ENCODE results near the gene PCLO. TPM values are rescaled to one million over a fixed set of nuclear protein-coding genes. Genes with fewer than 3 reads are reported as not detected.

The PCLO gene
- polyA plus RNA-seq, 3 donors, result not detected

DNA sequence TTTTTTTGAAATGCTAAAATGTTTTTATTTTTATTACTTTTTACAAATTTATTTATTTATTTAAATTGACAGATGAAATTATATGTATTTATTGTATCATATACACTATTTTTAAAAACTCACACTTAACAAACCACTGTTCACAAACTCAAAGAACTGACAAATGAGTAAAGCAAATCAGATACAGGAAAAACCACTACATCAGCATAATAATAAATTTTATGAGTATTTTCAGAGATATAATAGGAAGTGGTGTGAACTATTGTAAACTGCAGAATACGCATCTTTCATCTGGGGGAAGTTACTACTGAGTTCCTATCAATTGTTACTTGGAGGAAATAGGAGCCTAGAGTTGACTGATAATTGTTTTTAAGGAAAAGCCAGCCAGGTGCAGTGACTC lies 150.7 kb downstream of the PCLO start:
- Mint-ChIP-seq H3K9me3 (peaks cover 0 to 3% (median 0%) of the 10 kb centered on the region in 7 donors), H3K4me3 (no peak overlapping the region), H3K27me3 (ENCODE audit: low read depth in 3 of 3) (no peaks in the 10 kb centered on the region), H3K4me1 (no peaks in the 10 kb centered on the region), H3K36me3 (no peaks in the 10 kb centered on the region), H3K27ac (no peak overlapping the region)
- Histone ChIP-seq H2AFZ (ENCODE audit: insufficient read depth, low read depth, low read length, poor library complexity, severe bottlenecking) (no peak overlapping the region), H3K27me3 (ENCODE audit: control insufficient read depth in 2 of 2, insufficient read depth in 2 of 2, low read length in 2 of 2) (no peaks in the 10 kb centered on the region), H3K9ac (ENCODE audit: insufficient read depth, low read length, poor library complexity, severe bottlenecking) (no peak overlapping the region), H3K79me2 (ENCODE audit: insufficient read depth, low read length) (no peaks in the 10 kb centered on the region), H3K9me3 (replicated peaks in 1 of 2; ENCODE audit: control insufficient read depth in 1 of 2, insufficient read depth in 1 of 2, low read length in 2 of 2) (no peaks in the 10 kb centered on the region), H3K4me1 (ENCODE audit: control insufficient read depth in 1 of 2, insufficient read depth in 2 of 2, low read length in 2 of 2) (no peaks in the 10 kb centered on the region), H3K4me2 (replicated peaks; ENCODE audit: extremely low read depth, low read length, poor library complexity, severe bottlenecking) (no peak overlapping the region), H3K27ac (ENCODE audit: low read depth in 1 of 2, low read length in 2 of 2) (no peak overlapping the region), H4K20me1 (ENCODE audit: insufficient read depth, low read length) (no peaks in the 10 kb centered on the region), H3K36me3 (replicated peaks in 1 of 2; ENCODE audit: control insufficient read depth in 1 of 2, insufficient read depth in 2 of 2, low read length in 2 of 2) (no peaks in the 10 kb centered on the region), H3K4me3 (replicated peaks in 1 of 3; ENCODE audit: low read depth in 2 of 3, low read length in 3 of 3) (no peak overlapping the region)
- intact Hi-C loops (cut with micrococcal nuclease), result no loop called here
- no CpG with 5 or more reads among the region's 1 CpG for WGBS (ENCODE audit: insufficient coverage)
- no peak for DNase-seq
- TF ChIP-seq, protein P1, sequence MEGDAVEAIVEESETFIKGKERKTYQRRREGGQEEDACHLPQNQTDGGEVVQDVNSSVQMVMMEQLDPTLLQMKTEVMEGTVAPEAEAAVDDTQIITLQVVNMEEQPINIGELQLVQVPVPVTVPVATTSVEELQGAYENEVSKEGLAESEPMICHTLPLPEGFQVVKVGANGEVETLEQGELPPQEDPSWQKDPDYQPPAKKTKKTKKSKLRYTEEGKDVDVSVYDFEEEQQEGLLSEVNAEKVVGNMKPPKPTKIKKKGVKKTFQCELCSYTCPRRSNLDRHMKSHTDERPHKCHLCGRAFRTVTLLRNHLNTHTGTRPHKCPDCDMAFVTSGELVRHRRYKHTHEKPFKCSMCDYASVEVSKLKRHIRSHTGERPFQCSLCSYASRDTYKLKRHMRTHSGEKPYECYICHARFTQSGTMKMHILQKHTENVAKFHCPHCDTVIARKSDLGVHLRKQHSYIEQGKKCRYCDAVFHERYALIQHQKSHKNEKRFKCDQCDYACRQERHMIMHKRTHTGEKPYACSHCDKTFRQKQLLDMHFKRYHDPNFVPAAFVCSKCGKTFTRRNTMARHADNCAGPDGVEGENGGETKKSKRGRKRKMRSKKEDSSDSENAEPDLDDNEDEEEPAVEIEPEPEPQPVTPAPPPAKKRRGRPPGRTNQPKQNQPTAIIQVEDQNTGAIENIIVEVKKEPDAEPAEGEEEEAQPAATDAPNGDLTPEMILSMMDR (IDR thresholded peaks at IDR 0.05), result no peak

GRCh38 chr7:83005410-83005809 lies 157.3 kb downstream of the PCLO start:
- intact Hi-C loops (cut with micrococcal nuclease), result no loop called here
- no peak overlapping the region for H3K4me3 Mint-ChIP-seq
- Histone ChIP-seq H3K9me3 (replicated peaks in 1 of 2; ENCODE audit: control insufficient read depth in 1 of 2, insufficient read depth in 1 of 2, low read length in 2 of 2) (no peaks in the 10 kb centered on the region), H3K36me3 (replicated peaks in 1 of 2; ENCODE audit: control insufficient read depth in 1 of 2, insufficient read depth in 2 of 2, low read length in 2 of 2) (no peaks in the 10 kb centered on the region), H3K4me3 (replicated peaks in 1 of 3; ENCODE audit: low read depth in 2 of 3, low read length in 3 of 3) (no peak overlapping the region), H3K4me2 (replicated peaks; ENCODE audit: extremely low read depth, low read length, poor library complexity, severe bottlenecking) (no peak overlapping the region), H3K27me3 (ENCODE audit: control insufficient read depth in 2 of 2, insufficient read depth in 2 of 2, low read length in 2 of 2) (no peaks in the 10 kb centered on the region), H3K4me1 (ENCODE audit: control insufficient read depth in 1 of 2, insufficient read depth in 2 of 2, low read length in 2 of 2) (no peaks in the 10 kb centered on the region), H3K9ac (ENCODE audit: insufficient read depth, low read length, poor library complexity, severe bottlenecking) (no peak overlapping the region), H4K20me1 (ENCODE audit: insufficient read depth, low read length) (no peaks in the 10 kb centered on the region), H3K79me2 (ENCODE audit: insufficient read depth, low read length) (no peaks in the 10 kb centered on the region), H2AFZ (ENCODE audit: insufficient read depth, low read depth, low read length, poor library complexity, severe bottlenecking) (no peak overlapping the region), H3K27ac (ENCODE audit: low read depth in 1 of 2, low read length in 2 of 2) (no peak overlapping the region)
- no peaks in the 10 kb centered on the region for H3K36me3 Mint-ChIP-seq
- H3K9me3 Mint-ChIP-seq, result peaks cover 0 to 4% (median 0%) of the 10 kb centered on the region in 7 donors
- DNase-seq, result no peak
- no peak overlapping the region for H3K27ac Mint-ChIP-seq
- TF ChIP-seq, protein P1 (IDR thresholded peaks at IDR 0.05), result no peak
- WGBS (ENCODE audit: insufficient coverage), result 29% methylated on average over 1 of the region's 1 CpG
- no peaks in the 10 kb centered on the region for H3K27me3 Mint-ChIP-seq (ENCODE audit: low read depth in 3 of 3)
- no peaks in the 10 kb centered on the region for H3K4me1 Mint-ChIP-seq
